Calu3 (cell line): Measurements from ENCODE around the gene MAP6D1. TPM values are rescaled to one million over a fixed set of nuclear protein-coding genes. Genes with fewer than 3 reads are reported as not detected.
A peak's percentile ranks its signal among the peaks of the same experiment; 100 is the strongest.

Experiments
- BruUV-seq: library from RNA; stranded (reverse); fragments of 400-500 nt; replicated peaks from 2 replicates; lab custom pipeline; 2021; lab: Mats Ljungman, UMichigan
- CTCF ChIA-PET: fragments of 300-600 bp; sonication (Branson Sonifier 250); formaldehyde crosslinking; loops from one replicate; lab custom pipeline; 2022; ENCODE audit warnings: antibody characterized with exemption; lab: Charles Lee
- DNase-seq: peaks from one replicate; pipeline ENCODE4 v3.0.0; 2022
- H3K27ac Mint-ChIP-seq: one replicate; pipeline ENCODE4 v1.8.0; 2022; ENCODE audit warnings: mixed read lengths; ENCODE audit not compliant: unreplicated experiment
- H3K27me3 Mint-ChIP-seq: one replicate; pipeline ENCODE4 v1.8.0; 2022; ENCODE audit warnings: mixed read lengths; ENCODE audit not compliant: unreplicated experiment
- H3K36me3 Mint-ChIP-seq: one replicate; pipeline ENCODE4 v1.8.0; 2022; ENCODE audit warnings: mild to moderate bottlenecking, moderate library complexity, mixed read lengths; ENCODE audit not compliant: insufficient read depth, unreplicated experiment
- H3K4me1 Mint-ChIP-seq: one replicate; pipeline ENCODE4 v1.8.0; 2022; ENCODE audit warnings: mild to moderate bottlenecking, low read depth, mixed read lengths; ENCODE audit not compliant: unreplicated experiment
- H3K4me3 Mint-ChIP-seq: one replicate; pipeline ENCODE4 v1.8.0; 2022; ENCODE audit warnings: mild to moderate bottlenecking, low read depth, moderate library complexity, mixed read lengths; ENCODE audit not compliant: unreplicated experiment
- H3K9me3 Mint-ChIP-seq: one replicate; pipeline ENCODE4 v1.8.0; 2022; ENCODE audit warnings: low read depth, mixed read lengths; ENCODE audit not compliant: unreplicated experiment
- CTCF ChIP-seq: fragments of 200-600 bp; IDR thresholded peaks from one replicate; pipeline ENCODE4 v1.8.0; 2022; ENCODE audit warnings: antibody characterized with exemption; ENCODE audit not compliant: unreplicated experiment
- intact Hi-C: fragments of 100-400 bp; cut with micrococcal nuclease; formaldehyde crosslinking; loops from one replicate; pipeline ENCODE4 v1.10.0; 2022; ENCODE audit not compliant: unreplicated experiment
- total RNA-seq: library from RNA; stranded (reverse); gene quantifications from 2 replicates; pipeline ENCODE4 v1.2.3, GENCODE V29; 2022

MAP6D1 gene
- total RNA-seq, 1 experiment from 2014 or later, result 5.4 TPM

- no peak for TF ChIP-seq CTCF
- Mint-ChIP-seq H3K4me3 (no peak overlapping the region), H3K27me3 (no peaks in the 10 kb centered on the region), H3K4me1 (peaks cover 5% of the 10 kb centered on the region), H3K9me3 (no peaks in the 10 kb centered on the region), H3K27ac (no peak overlapping the region), H3K36me3 (peaks cover 37% of the 10 kb centered on the region)
- CTCF ChIA-PET, result no interaction called here
- BruUV-seq, result no TSS peak
- intact Hi-C loops, result no loop called here
- no peak for DNase-seq
Measured at GRCh38 chr3:183818706-183819624, 6.4 kb downstream of the MAP6D1 start.

GRCh38 chr3:183818041-183818620 lies 7.2 kb downstream of the MAP6D1 start:
- intact Hi-C loops, result no loop called here
- Mint-ChIP-seq H3K4me1 (no peaks in the 10 kb centered on the region), H3K27me3 (no peaks in the 10 kb centered on the region), H3K36me3 (peaks cover 35% of the 10 kb centered on the region), H3K4me3 (no peak overlapping the region), H3K27ac (no peak overlapping the region), H3K9me3 (no peaks in the 10 kb centered on the region)
- CTCF ChIA-PET, result no interaction called here
- no peak for DNase-seq
- no peak for TF ChIP-seq CTCF
- no TSS peak for BruUV-seq

GRCh38 chr3:183817639-183818038 lies 7.7 kb downstream of the MAP6D1 start:
- Mint-ChIP-seq H3K36me3 (peaks cover 35% of the 10 kb centered on the region), H3K27ac (no peak overlapping the region), H3K27me3 (no peaks in the 10 kb centered on the region), H3K4me1 (no peaks in the 10 kb centered on the region), H3K4me3 (no peak overlapping the region), H3K9me3 (no peaks in the 10 kb centered on the region)
- DNase-seq, result no peak
- BruUV-seq, result no TSS peak
- no peak for TF ChIP-seq CTCF
- CTCF ChIA-PET, result no interaction called here
- intact Hi-C loops, result no loop called here

- Mint-ChIP-seq H3K4me1 (no peaks in the 10 kb centered on the region), H3K4me3 (no peak overlapping the region), H3K9me3 (no peaks in the 10 kb centered on the region), H3K27me3 (no peaks in the 10 kb centered on the region), H3K36me3 (peaks cover 35% of the 10 kb centered on the region), H3K27ac (no peak overlapping the region)
- TF ChIP-seq CTCF, result no peak
- BruUV-seq, result TSS peak; percentile 10
- no peak for DNase-seq
- CTCF ChIA-PET, result no interaction called here
- intact Hi-C loops, result no loop called here
Measured at GRCh38 chr3:183816681-183817510, 8.5 kb downstream of the MAP6D1 start.
